Hematopoietic multipotent progenitor cell treated with erythropoietin and hydrocortisone succinate and interleukin-3 and kit ligand, for 8 days (in vitro differentiated cells): Measurements from ENCODE around the gene MYO10.
"Not testable (repeated sequence)": the region's sequence is repeated elsewhere in the genome, so short reads cannot be mapped to it uniquely, and the experiment has no call there.

Source experiments
- DNase-seq: peaks from one replicate; pipeline ENCODE4 v3.0.0-alpha.2; 2015

MYO10 gene

GRCh38 chr5:16936150-16936988 is at the start of gene MYO10:
TSS of gene MYO10 (minus strand) at chr5:16936288. CDS start at chr5:16935808, 480 bp downstream.
- peak; percentile 40 for DNase-seq

DNA sequence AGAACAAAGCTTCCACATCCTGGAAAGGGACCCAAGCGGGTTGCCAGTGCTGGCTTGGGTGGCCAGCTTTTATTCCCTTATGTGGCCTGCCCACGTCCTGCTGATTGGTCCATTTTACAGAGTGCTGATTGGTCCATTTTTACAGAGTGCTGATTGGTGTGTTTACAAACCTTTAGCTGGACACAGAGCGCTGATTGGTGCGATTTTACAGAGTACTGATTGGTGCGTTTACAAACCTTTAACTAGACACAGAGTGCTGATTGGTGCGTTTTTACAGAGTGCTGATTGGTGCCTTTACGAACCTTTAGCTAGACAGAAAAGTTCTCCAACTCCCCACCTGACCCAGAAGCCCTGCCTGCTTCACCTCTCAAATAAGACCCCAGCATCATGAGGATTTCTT is 49.2 kb upstream of the MYO10 start:
- not testable (repeated sequence) for DNase-seq

GRCh38 chr5:16983972-16984371 is 47.9 kb upstream of the MYO10 start:
- DNase-seq, result no peak

GRCh38 chr5:16983022-16983639 is 47.0 kb upstream of the MYO10 start:
- DNase-seq, result no peak

GRCh38 chr5:16981700-16982099 is 45.6 kb upstream of the MYO10 start:
- no peak for DNase-seq

DNA sequence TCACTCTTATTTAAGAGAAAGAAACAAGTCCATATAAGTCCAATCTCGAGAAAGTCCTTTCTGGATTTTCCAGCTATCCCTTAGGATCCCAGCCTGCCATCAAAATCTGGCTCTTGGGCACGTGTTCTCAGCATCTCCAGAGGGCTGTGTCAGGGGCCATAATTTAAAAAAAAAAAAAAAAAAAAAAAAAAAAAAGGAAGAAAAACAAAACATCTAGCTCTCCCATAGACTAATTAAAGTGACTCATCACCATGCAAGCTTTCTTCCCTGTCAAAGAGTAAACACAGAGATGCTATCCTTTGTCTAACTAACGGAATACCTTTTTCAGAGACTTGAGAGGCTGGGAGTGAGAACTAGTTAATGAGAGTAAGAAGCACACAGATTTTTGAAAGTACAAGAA is 44.9 kb upstream of the MYO10 start:
- DNase-seq, result no peak

- no peak for DNase-seq
These were observed 42.2 kb upstream of the MYO10 start for GRCh38 chr5:16978296-16978695.

DNA sequence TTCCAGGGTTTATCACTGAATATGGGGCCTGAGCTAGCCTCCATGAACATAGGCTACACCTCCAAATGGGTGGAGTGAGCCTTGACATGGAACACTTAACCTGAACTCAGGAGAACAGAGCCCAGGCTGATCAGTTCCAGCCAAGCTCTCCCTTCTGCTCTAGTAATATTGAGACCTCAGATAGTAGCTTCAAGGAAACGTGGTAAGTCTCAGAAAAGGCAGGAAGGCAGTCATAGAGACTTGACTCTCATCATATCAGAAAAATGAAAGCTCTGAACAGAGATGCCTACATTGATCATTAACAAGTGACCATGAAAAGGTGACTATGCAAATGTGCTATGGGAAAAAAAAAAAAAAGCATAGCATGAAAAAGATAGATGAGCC is 40.5 kb upstream of the MYO10 start:
- no peak for DNase-seq

DNA sequence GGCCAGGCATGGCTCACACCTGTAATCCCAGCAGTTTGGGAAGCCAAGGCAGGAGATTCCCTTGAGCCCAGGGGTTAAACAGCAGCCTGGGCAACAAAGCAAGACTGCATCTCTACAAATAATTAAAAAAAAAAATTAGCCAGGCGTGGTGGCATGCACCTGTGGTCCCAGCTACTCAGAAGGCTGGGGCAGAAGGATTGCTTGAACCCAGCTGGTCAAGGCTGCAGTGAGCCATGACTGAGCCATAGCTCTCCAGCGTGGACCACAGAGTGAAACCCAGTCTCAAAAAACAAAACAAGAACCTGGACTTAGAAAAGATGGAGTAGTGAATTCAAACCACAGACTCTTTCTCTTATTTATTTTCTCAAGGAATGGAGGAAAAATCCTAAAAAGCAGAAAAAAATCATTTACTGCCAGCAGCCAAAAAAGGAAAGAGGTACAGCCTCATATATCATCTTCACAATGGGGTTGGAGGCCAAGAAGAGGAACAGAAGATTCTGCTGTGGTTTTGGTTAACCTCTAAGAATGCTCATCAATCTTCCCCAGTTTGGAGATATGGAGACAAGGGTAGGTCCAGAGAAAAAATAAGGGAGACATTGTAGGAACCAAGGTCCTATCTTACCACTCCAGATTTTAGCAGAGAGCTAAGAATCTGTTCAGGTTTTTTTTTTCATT is 40.0 kb upstream of the MYO10 start:
- no peak for DNase-seq

DNA sequence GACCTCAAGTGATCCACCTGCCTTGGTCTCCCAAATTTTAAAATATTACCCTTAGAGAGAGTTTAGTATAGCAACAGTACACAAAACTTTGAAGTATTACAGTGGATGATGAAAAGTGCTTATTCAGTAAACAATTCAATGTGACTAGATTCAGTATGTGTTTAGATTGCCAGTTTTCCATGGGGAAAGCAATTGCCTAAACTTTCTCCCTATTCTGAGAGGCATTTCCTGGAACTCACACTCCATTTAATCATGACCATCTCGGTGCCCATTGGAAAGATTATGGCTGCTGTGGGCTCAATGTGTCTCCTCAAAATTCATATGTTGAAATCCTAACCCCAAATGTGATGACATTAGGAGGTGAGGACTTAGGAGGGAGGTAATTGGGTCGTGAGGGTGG is 38.9 kb upstream of the MYO10 start:
- no peak for DNase-seq

- DNase-seq, result no peak
These were observed 34.7 kb upstream of the MYO10 start for GRCh38 chr5:16970826-16971225.

- no peak for DNase-seq
These were observed 34.2 kb upstream of the MYO10 start for GRCh38 chr5:16970260-16970659.

- DNase-seq, result no peak
These were observed 29.5 kb upstream of the MYO10 start for GRCh38 chr5:16965581-16965980.

DNA sequence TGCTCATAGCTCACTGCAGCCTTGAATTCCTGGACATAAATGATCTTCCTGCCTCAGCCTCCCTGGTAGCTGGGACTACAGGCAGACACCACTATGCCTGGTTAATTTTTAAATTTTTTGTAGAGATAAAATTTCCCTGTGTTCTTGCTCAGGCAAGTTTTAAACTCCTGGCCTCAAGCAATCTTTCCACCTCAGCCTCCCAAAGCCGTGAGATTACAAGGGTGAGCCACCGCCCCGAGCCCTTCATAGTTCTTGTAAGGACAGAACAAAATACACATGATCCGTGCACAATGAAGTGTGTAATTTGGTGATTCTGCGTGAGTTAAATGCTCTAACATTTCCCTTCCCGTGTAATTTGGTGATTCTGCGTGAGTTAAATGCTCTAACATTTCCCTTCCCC is 27.7 kb upstream of the MYO10 start:
- no peak for DNase-seq

GRCh38 chr5:16961131-16961530 is 25.0 kb upstream of the MYO10 start:
- DNase-seq, result no peak

GRCh38 chr5:16957304-16958196 is 21.5 kb upstream of the MYO10 start:
- DNase-seq, result no peak

DNA sequence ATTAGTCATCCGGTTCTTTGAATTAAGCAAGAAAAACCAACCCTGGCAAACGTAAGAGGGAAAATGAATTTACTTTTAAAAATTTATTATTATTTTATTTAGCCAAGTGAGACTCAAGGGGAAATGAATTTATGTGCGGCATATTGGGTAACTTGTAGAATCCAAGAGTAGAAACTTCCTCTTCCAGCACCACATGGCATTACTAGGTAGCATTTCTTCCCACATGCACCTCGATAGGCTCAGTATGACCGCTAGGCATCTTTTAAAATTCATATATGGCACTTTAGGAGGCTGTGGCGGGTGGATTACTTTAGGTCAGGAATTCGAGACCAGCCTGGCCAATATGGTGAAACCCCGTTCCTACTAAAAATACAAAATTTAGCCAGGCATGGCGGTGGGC is 17.6 kb upstream of the MYO10 start:
- no peak for DNase-seq

GRCh38 chr5:16952968-16953671 is 17.0 kb upstream of the MYO10 start:
- DNase-seq, result no peak

DNA sequence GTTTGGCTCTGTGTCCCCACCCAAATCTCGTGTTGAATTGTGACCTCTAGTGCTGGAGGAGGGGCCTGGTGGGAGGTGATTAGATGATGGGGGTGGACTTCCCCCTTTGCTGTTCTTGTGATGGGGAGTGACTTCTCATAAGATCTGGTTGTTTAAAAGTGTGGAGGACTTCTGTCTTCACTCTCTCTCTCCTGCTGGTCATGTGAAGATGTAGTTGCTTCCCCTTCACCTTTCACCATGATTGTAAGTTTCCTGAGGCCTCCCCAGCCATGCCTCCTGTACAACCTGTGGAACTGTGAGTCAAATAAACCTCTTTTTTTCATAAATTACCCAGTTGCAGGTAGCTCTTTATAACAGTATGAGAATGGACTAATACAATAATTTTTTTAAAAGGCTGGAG is 10.6 kb upstream of the MYO10 start:
- DNase-seq, result no peak

- DNase-seq, result no peak
These were observed 8.9 kb upstream of the MYO10 start for GRCh38 chr5:16944816-16945562.

- no peak for DNase-seq
These were observed 8.0 kb upstream of the MYO10 start for GRCh38 chr5:16943846-16944678.
